ENCODE measurements around the gene GNG7.

DNA sequence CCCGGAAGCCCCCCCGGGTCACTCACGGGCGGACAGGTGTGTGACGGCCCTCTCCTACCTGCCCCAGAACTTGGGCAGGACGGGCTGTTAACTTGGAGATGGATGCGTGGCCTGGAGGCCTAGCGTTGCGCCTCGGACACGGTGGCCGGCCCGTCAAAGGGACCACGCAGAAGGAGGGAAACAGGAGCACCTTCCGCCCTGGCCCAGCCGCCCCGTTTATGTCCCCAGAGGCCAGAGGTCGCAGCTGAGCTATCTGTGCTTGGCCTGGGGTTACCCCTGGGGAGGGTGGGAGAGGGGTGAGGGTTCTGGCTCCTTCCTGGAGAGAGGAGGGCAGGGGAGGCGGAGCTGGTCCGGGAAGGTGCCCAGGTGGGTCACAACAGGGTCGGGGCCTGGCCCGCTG, 190.9 kb downstream of the GNG7 start:
- no peak for TF ChIP-seq ZNF217 (IDR thresholded peaks at IDR 0.05)
- TF ChIP-seq, protein P1, sequence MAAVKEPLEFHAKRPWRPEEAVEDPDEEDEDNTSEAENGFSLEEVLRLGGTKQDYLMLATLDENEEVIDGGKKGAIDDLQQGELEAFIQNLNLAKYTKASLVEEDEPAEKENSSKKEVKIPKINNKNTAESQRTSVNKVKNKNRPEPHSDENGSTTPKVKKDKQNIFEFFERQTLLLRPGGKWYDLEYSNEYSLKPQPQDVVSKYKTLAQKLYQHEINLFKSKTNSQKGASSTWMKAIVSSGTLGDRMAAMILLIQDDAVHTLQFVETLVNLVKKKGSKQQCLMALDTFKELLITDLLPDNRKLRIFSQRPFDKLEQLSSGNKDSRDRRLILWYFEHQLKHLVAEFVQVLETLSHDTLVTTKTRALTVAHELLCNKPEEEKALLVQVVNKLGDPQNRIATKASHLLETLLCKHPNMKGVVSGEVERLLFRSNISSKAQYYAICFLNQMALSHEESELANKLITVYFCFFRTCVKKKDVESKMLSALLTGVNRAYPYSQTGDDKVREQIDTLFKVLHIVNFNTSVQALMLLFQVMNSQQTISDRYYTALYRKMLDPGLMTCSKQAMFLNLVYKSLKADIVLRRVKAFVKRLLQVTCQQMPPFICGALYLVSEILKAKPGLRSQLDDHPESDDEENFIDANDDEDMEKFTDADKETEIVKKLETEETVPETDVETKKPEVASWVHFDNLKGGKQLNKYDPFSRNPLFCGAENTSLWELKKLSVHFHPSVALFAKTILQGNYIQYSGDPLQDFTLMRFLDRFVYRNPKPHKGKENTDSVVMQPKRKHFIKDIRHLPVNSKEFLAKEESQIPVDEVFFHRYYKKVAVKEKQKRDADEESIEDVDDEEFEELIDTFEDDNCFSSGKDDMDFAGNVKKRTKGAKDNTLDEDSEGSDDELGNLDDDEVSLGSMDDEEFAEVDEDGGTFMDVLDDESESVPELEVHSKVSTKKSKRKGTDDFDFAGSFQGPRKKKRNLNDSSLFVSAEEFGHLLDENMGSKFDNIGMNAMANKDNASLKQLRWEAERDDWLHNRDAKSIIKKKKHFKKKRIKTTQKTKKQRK (IDR thresholded peaks at IDR 0.05; ENCODE audit: low read depth, low read length) = no peak
- 0 out of 2 replicates have a peak, but pooled peaks have one; percentile 44 for TF ChIP-seq POLR2A (IDR thresholded peaks at IDR 0.05; ENCODE audit: low read depth, low read length)
- TF ChIP-seq, protein P2, sequence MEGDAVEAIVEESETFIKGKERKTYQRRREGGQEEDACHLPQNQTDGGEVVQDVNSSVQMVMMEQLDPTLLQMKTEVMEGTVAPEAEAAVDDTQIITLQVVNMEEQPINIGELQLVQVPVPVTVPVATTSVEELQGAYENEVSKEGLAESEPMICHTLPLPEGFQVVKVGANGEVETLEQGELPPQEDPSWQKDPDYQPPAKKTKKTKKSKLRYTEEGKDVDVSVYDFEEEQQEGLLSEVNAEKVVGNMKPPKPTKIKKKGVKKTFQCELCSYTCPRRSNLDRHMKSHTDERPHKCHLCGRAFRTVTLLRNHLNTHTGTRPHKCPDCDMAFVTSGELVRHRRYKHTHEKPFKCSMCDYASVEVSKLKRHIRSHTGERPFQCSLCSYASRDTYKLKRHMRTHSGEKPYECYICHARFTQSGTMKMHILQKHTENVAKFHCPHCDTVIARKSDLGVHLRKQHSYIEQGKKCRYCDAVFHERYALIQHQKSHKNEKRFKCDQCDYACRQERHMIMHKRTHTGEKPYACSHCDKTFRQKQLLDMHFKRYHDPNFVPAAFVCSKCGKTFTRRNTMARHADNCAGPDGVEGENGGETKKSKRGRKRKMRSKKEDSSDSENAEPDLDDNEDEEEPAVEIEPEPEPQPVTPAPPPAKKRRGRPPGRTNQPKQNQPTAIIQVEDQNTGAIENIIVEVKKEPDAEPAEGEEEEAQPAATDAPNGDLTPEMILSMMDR (IDR thresholded peaks at IDR 0.05 in 2 of 3, conservative IDR thresholded peaks at IDR 0.05 in 1 of 3; ENCODE audit: control insufficient read depth in 2 of 3, extremely low read depth in 1 of 3, insufficient read depth in 1 of 3, low read depth in 3 of 3, low read length in 3 of 3) = 0 out of 6 replicates have a peak, but pooled peaks of 1 of the 3 experiments have one; percentile 1
- no peak for TF ChIP-seq ZNF274 (IDR thresholded peaks at IDR 0.05; ENCODE audit: insufficient read depth, insufficient read length)
- TF ChIP-seq, protein P3, sequence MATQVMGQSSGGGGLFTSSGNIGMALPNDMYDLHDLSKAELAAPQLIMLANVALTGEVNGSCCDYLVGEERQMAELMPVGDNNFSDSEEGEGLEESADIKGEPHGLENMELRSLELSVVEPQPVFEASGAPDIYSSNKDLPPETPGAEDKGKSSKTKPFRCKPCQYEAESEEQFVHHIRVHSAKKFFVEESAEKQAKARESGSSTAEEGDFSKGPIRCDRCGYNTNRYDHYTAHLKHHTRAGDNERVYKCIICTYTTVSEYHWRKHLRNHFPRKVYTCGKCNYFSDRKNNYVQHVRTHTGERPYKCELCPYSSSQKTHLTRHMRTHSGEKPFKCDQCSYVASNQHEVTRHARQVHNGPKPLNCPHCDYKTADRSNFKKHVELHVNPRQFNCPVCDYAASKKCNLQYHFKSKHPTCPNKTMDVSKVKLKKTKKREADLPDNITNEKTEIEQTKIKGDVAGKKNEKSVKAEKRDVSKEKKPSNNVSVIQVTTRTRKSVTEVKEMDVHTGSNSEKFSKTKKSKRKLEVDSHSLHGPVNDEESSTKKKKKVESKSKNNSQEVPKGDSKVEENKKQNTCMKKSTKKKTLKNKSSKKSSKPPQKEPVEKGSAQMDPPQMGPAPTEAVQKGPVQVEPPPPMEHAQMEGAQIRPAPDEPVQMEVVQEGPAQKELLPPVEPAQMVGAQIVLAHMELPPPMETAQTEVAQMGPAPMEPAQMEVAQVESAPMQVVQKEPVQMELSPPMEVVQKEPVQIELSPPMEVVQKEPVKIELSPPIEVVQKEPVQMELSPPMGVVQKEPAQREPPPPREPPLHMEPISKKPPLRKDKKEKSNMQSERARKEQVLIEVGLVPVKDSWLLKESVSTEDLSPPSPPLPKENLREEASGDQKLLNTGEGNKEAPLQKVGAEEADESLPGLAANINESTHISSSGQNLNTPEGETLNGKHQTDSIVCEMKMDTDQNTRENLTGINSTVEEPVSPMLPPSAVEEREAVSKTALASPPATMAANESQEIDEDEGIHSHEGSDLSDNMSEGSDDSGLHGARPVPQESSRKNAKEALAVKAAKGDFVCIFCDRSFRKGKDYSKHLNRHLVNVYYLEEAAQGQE (IDR thresholded peaks at IDR 0.05; ENCODE audit: low read depth, low read length) = no peak
- TF ChIP-seq, protein P4, sequence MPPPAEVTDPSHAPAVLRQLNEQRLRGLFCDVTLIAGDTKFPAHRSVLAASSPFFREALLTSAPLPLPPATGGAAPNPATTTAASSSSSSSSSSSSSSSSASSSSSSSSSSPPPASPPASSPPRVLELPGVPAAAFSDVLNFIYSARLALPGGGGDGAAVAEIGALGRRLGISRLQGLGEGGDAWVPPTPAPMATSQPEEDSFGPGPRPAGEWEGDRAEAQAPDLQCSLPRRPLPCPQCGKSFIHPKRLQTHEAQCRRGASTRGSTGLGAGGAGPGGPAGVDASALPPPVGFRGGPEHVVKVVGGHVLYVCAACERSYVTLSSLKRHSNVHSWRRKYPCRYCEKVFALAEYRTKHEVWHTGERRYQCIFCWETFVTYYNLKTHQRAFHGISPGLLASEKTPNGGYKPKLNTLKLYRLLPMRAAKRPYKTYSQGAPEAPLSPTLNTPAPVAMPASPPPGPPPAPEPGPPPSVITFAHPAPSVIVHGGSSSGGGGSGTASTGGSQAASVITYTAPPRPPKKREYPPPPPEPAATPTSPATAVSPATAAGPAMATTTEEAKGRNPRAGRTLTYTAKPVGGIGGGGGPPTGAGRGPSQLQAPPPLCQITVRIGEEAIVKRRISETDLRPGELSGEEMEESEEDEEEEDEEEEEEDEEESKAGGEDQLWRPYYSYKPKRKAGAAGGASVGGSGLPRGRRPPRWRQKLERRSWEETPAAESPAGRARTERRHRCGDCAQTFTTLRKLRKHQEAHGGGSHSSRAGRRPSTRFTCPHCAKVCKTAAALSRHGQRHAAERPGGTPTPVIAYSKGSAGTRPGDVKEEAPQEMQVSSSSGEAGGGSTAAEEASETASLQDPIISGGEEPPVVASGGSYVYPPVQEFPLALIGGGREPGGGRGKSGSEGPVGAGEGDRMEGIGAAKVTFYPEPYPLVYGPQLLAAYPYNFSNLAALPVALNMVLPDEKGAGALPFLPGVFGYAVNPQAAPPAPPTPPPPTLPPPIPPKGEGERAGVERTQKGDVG (CRISPR knock-in tag; IDR thresholded peaks at IDR 0.05) = no peak
- TF ChIP-seq BCL11A (IDR thresholded peaks at IDR 0.05; ENCODE audit: low read depth, low read length) = no peak
- TF ChIP-seq, protein P5, sequence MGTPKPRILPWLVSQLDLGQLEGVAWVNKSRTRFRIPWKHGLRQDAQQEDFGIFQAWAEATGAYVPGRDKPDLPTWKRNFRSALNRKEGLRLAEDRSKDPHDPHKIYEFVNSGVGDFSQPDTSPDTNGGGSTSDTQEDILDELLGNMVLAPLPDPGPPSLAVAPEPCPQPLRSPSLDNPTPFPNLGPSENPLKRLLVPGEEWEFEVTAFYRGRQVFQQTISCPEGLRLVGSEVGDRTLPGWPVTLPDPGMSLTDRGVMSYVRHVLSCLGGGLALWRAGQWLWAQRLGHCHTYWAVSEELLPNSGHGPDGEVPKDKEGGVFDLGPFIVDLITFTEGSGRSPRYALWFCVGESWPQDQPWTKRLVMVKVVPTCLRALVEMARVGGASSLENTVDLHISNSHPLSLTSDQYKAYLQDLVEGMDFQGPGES (IDR thresholded peaks at IDR 0.05) = no peak

All from GM12878 (cell line).